HEK293T (cell line): ENCODE measurements around the gene XPNPEP2.

ENCODE experiments used
- ARNT ChIP-seq: fragments of 450-650 bp; IDR thresholded peaks from 2 replicates; pipeline ENCODE4 v1.6.1; 2017; ENCODE audit warnings: mild to moderate bottlenecking
- BHLHE40 ChIP-seq: fragments of 450-650 bp; IDR thresholded peaks from 2 replicates; pipeline ENCODE4 v1.6.1; 2016; ENCODE audit warnings: mild to moderate bottlenecking, moderate library complexity, borderline replicate concordance
- FOXK2 ChIP-seq: fragments of 450-650 bp; IDR thresholded peaks from 2 replicates; pipeline ENCODE4 v1.6.1; 2016; ENCODE audit warnings: mild to moderate bottlenecking
- FOXM1 ChIP-seq: fragments of 450-650 bp; IDR thresholded peaks from 2 replicates; pipeline ENCODE4 v1.6.1; 2017; ENCODE audit warnings: mild to moderate bottlenecking, borderline replicate concordance
- SP1 ChIP-seq: fragments of 450-650 bp; IDR thresholded peaks from 2 replicates; pipeline ENCODE4 v1.6.1; 2017
- SUZ12 ChIP-seq: fragments of 450-650 bp; IDR thresholded peaks from 2 replicates; pipeline ENCODE4 v1.6.1; 2016; ENCODE audit warnings: mild to moderate bottlenecking
- TARDBP ChIP-seq: fragments of 450-650 bp; IDR thresholded peaks from 2 replicates; pipeline ENCODE4 v1.6.1; 2016
- TF ChIP-seq, protein P1 (sequence below): fragments of 450-650 bp; IDR thresholded peaks from 2 replicates; pipeline ENCODE4 v1.6.1; 2016

DNA sequence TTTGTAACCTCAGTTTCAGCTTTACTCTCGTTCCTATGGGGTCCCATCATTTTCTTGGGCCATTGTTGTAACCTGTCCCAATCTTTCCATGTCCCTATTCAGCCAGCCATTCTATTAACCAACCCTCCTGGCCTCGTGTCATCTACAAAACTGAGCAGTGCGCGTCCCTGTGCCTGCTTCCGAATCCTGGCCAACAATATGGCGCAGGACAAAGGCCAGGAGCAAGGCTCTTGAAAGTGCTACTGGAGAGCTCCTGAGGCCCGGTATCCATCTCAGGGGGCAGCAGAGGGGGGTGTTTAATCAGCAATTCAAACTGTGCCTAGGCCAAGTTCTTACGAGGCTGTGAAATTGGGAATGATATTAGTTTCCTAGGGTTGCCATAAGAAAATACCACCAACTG, 42.8 kb upstream of the XPNPEP2 start:
- no peak for TF ChIP-seq ARNT
- TF ChIP-seq BHLHE40, result no peak
- no peak for TF ChIP-seq FOXM1
- TF ChIP-seq SUZ12, result no peak
- TF ChIP-seq FOXK2, result no peak
- no peak for TF ChIP-seq TARDBP
- TF ChIP-seq SP1, result no peak
- TF ChIP-seq, protein P1, sequence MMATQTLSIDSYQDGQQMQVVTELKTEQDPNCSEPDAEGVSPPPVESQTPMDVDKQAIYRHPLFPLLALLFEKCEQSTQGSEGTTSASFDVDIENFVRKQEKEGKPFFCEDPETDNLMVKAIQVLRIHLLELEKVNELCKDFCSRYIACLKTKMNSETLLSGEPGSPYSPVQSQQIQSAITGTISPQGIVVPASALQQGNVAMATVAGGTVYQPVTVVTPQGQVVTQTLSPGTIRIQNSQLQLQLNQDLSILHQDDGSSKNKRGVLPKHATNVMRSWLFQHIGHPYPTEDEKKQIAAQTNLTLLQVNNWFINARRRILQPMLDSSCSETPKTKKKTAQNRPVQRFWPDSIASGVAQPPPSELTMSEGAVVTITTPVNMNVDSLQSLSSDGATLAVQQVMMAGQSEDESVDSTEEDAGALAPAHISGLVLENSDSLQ, result no peak
